GM23338 (cell line): ENCODE results near the gene TASOR.
A peak's percentile ranks its signal among the peaks of the same experiment; 100 is the strongest.

Experiments used
- EZH2 ChIP-seq: fragments of 200-600 bp; sonication (generic); IDR thresholded peaks from one replicate; pipeline ENCODE4 v1.8.0; 2017; ENCODE audit warnings: antibody characterized with exemption, mild to moderate bottlenecking, low read depth; ENCODE audit not compliant: unreplicated experiment
- EZH2phosphoT487 ChIP-seq: fragments of 200-600 bp; sonication (generic); IDR thresholded peaks from one replicate; pipeline ENCODE4 v1.8.1; 2018; ENCODE audit warnings: antibody characterized with exemption; ENCODE audit not compliant: unreplicated experiment
- POLR2AphosphoS5 ChIP-seq: IDR thresholded peaks from 2 replicates; pipeline ENCODE4 v1.6.1; 2016; ENCODE audit warnings: antibody characterized with exemption, low read depth
- STAT1 ChIP-seq: IDR thresholded peaks from one replicate; pipeline ENCODE4 v1.6.1; 2016; ENCODE audit warnings: antibody characterized with exemption; ENCODE audit not compliant: unreplicated experiment
- TF ChIP-seq, protein P1 (sequence below), 2 experiments: fragments of 200-600 bp in 1 of 2; sonication (generic) in 1 of 2; conservative IDR thresholded peaks; 2 replicates each; pipeline versions ENCODE4 v1.5.1 to v1.6.1; 2016 to 2017; ENCODE audit warnings: antibody characterized with exemption in 2 of 2, low read depth in 2 of 2, mild to moderate bottlenecking in 2 of 2, moderate library complexity in 1 of 2
- TF ChIP-seq, protein P2 (sequence below): IDR thresholded peaks from one replicate; pipeline ENCODE4 v1.6.1; 2018; ENCODE audit warnings: antibody characterized with exemption; ENCODE audit not compliant: unreplicated experiment

DNA sequence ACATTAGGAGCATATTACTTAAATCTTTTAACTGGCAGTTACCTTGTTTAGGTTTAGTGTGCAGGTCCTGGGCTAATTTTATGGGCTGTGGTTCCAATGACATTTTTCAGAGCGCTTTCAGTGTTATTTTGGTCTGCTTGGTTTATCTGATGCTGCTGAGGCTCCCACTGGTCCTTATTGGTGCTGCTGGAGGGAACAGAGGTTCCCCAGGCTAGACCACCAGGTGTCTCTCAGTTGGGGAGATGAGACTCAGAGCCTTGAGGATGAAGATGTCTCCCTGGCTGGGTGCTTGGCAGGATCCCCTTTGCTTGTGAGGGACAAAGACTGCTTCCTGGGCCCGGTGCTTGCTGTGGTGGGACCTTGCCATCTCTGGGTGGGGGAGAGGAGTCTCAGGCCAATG, 28.3 kb upstream of the TASOR start:
- TF ChIP-seq, protein P1, sequence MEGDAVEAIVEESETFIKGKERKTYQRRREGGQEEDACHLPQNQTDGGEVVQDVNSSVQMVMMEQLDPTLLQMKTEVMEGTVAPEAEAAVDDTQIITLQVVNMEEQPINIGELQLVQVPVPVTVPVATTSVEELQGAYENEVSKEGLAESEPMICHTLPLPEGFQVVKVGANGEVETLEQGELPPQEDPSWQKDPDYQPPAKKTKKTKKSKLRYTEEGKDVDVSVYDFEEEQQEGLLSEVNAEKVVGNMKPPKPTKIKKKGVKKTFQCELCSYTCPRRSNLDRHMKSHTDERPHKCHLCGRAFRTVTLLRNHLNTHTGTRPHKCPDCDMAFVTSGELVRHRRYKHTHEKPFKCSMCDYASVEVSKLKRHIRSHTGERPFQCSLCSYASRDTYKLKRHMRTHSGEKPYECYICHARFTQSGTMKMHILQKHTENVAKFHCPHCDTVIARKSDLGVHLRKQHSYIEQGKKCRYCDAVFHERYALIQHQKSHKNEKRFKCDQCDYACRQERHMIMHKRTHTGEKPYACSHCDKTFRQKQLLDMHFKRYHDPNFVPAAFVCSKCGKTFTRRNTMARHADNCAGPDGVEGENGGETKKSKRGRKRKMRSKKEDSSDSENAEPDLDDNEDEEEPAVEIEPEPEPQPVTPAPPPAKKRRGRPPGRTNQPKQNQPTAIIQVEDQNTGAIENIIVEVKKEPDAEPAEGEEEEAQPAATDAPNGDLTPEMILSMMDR (conservative IDR thresholded peaks at IDR 0.05; ENCODE audit: low read depth in 2 of 2) = peak in 1 of 2 experiments; percentile 23; a peak in 1 of 4 replicates
- TF ChIP-seq POLR2AphosphoS5 = no peak
- TF ChIP-seq EZH2 = no peak
- TF ChIP-seq EZH2phosphoT487 = no peak
- no peak for TF ChIP-seq STAT1
- TF ChIP-seq, protein P2, sequence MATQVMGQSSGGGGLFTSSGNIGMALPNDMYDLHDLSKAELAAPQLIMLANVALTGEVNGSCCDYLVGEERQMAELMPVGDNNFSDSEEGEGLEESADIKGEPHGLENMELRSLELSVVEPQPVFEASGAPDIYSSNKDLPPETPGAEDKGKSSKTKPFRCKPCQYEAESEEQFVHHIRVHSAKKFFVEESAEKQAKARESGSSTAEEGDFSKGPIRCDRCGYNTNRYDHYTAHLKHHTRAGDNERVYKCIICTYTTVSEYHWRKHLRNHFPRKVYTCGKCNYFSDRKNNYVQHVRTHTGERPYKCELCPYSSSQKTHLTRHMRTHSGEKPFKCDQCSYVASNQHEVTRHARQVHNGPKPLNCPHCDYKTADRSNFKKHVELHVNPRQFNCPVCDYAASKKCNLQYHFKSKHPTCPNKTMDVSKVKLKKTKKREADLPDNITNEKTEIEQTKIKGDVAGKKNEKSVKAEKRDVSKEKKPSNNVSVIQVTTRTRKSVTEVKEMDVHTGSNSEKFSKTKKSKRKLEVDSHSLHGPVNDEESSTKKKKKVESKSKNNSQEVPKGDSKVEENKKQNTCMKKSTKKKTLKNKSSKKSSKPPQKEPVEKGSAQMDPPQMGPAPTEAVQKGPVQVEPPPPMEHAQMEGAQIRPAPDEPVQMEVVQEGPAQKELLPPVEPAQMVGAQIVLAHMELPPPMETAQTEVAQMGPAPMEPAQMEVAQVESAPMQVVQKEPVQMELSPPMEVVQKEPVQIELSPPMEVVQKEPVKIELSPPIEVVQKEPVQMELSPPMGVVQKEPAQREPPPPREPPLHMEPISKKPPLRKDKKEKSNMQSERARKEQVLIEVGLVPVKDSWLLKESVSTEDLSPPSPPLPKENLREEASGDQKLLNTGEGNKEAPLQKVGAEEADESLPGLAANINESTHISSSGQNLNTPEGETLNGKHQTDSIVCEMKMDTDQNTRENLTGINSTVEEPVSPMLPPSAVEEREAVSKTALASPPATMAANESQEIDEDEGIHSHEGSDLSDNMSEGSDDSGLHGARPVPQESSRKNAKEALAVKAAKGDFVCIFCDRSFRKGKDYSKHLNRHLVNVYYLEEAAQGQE = no peak
